ENCODE measurements around the gene TRIO. TPM values are rescaled to one million over a fixed set of nuclear protein-coding genes. Genes with fewer than 3 reads are reported as not detected.

The TRIO gene
- total RNA-seq, 1 experiment from 2014 or later, result 88.8 TPM

- no peak for TF ChIP-seq JUN (CRISPR knock-in tag; IDR thresholded peaks at IDR 0.05)
- TF ChIP-seq CTCF (IDR thresholded peaks at IDR 0.05), result no peak
- no peak for TF ChIP-seq KAT7 (CRISPR knock-in tag; IDR thresholded peaks at IDR 0.05; ENCODE audit: borderline replicate concordance)
- TF ChIP-seq EMX1 (CRISPR knock-in tag; IDR thresholded peaks at IDR 0.05), result no peak
- TF ChIP-seq STAT6 (CRISPR knock-in tag; conservative IDR thresholded peaks at IDR 0.05; ENCODE audit: low read depth), result no peak
- no peak for TF ChIP-seq ZMAT4 (CRISPR knock-in tag; IDR thresholded peaks at IDR 0.05)
- TF ChIP-seq GTF2I (CRISPR knock-in tag; conservative IDR thresholded peaks at IDR 0.05), result no peak
- no peak for TF ChIP-seq FOXJ3 (CRISPR knock-in tag; IDR thresholded peaks at IDR 0.05; ENCODE audit: borderline replicate concordance)
- no peak for TF ChIP-seq TP53 (CRISPR knock-in tag; IDR thresholded peaks at IDR 0.05)
- TF ChIP-seq ZBTB43 (CRISPR knock-in tag; IDR thresholded peaks at IDR 0.05), result no peak
Measured at GRCh38 chr5:14121552-14121951, 21.6 kb upstream of the TRIO start (continued).

- H3K36me3 Mint-ChIP-seq, result no peaks in the 10 kb centered on the region
- DNase-seq (ENCODE audit: low spot score), result no peak
- CTCF ChIA-PET, result no interaction called here
- H3K27me3 Mint-ChIP-seq (ENCODE audit: low read depth), result peaks cover 3% of the 10 kb centered on the region; the same call in 1 of the 2 replicates
- H3K4me3 Mint-ChIP-seq, result no peak overlapping the region
- TF ChIP-seq MAX (CRISPR knock-in tag; IDR thresholded peaks at IDR 0.05) (no peak), ETV6 (CRISPR knock-in tag; IDR thresholded peaks at IDR 0.05) (no peak), ZNF423 (CRISPR knock-in tag; IDR thresholded peaks at IDR 0.05) (no peak), FOXJ3 (CRISPR knock-in tag; IDR thresholded peaks at IDR 0.05; ENCODE audit: borderline replicate concordance) (no peak), TEAD1 (CRISPR knock-in tag; IDR thresholded peaks at IDR 0.05) (no peak)
- H3K4me1 Mint-ChIP-seq, result peaks cover 13% of the 10 kb centered on the region
- H3K27ac Mint-ChIP-seq, result no peak overlapping the region
- H3K9me3 Mint-ChIP-seq, result no peaks in the 10 kb centered on the region
- no peak for ATAC-seq
- POLR2A ChIA-PET, result no interaction called here
Measured at GRCh38 chr5:14122089-14122488, 21.1 kb upstream of the TRIO start.

GRCh38 chr5:14123551-14123950, 19.6 kb upstream of the TRIO start:
- peaks cover 8% of the 10 kb centered on the region for H3K4me1 Mint-ChIP-seq
- no peaks in the 10 kb centered on the region for H3K36me3 Mint-ChIP-seq
- no peak for DNase-seq (ENCODE audit: low spot score)
- no peaks in the 10 kb centered on the region for H3K9me3 Mint-ChIP-seq
- no peak overlapping the region for H3K4me3 Mint-ChIP-seq
- ATAC-seq, result no peak
- ChIA-PET CTCF (no interaction called here), POLR2A (no interaction called here)
- peaks cover 3% of the 10 kb centered on the region; the same call in 1 of the 2 replicates for H3K27me3 Mint-ChIP-seq (ENCODE audit: low read depth)
- no peak overlapping the region for H3K27ac Mint-ChIP-seq
- TF ChIP-seq FOXK1 (CRISPR knock-in tag; IDR thresholded peaks at IDR 0.05) (no peak), TCF7 (CRISPR knock-in tag; IDR thresholded peaks at IDR 0.05; ENCODE audit: low read depth) (no peak), AFF4 (CRISPR knock-in tag; IDR thresholded peaks at IDR 0.05; ENCODE audit: borderline replicate concordance) (no peak), ZNF219 (CRISPR knock-in tag; IDR thresholded peaks at IDR 0.05; ENCODE audit: borderline replicate concordance) (no peak), RORB (CRISPR knock-in tag; IDR thresholded peaks at IDR 0.05) (no peak), ZNF138 (CRISPR knock-in tag; conservative IDR thresholded peaks at IDR 0.05) (no peak), GRHL2 (CRISPR knock-in tag; IDR thresholded peaks at IDR 0.05; ENCODE audit: insufficient replicate concordance, severe bottlenecking) (no peak), E2F1 (CRISPR knock-in tag; IDR thresholded peaks at IDR 0.05) (no peak), PRRX2 (CRISPR knock-in tag; IDR thresholded peaks at IDR 0.05) (no peak), ZNF317 (CRISPR knock-in tag; IDR thresholded peaks at IDR 0.05; ENCODE audit: borderline replicate concordance, low read depth) (no peak), CBFB (CRISPR knock-in tag; IDR thresholded peaks at IDR 0.05; ENCODE audit: low read depth) (no peak)
